HG03025 (cell line): ENCODE results near the gene STX10.
"Not testable (repeated sequence)": the region's sequence is repeated elsewhere in the genome, so short reads cannot be mapped to it uniquely, and the experiment has no call there.

Experiments
- ATAC-seq: cut with Tn5 transposase; IDR thresholded peaks from one replicate; pipeline ENCODE4 v1.9.1; 2021; ENCODE audit warnings: mild to moderate bottlenecking, moderate library complexity; ENCODE audit not compliant: unreplicated experiment, low FRiP score

Gene STX10

DNA sequence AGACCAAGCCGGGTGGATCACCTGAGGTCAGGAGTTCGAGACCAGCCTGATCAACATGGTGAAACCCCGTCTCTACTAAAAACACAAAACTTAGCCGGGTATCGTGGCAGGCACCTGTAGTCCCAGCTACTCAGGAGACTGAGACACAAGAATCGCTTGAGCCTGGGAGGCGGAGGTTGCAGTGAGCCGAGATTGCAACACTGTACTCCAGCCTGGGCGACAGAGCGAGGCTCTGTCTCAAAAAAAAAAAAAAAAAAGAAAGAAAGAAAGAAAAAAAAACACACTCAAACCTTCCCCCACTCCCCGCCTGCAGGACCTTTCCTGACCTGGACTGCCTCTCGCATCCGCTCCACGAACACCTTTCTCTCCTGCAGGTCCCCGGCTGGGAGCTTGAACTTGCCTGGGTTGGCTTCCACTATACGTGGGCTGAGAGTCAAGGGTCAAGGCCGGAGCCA, 975 bp downstream of the STX10 start:
- ATAC-seq: not testable (repeated sequence)

DNA sequence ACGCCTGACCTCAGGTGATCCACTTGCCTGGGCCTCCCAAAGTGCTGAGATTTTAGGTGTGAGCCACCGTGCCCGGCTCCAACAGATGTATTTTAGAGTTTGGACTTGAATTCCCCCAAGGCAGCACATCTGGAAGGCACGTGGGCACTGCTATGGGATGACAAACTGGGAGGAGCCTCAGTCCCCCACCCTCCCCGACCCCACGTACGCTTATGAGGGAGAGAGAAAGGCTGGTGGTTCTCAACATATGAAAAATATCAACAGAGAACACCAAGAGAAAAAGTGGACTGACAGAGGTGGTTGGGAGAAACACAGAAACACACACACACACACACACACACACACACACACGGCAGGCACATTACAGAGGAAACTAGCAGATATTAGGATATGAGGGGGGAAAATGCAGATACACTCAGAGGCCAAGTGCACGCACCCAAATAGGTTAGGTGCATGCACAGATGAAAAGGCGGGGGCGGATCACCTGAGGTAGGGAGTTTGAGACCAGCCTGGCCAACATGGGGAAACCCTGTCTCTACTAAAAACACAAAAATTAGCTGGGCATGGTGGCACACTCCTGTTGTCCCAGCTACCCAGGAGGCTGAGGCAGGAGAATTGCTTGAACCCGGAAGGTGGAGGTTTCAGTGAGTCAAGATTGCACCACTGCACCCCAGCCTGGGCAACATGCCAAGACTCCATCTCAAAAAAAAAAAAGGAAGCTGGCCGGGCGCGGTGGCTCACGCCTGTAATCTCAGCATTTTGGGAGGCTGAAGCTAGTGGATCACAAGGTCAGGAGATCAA, 3.2 kb downstream of the STX10 start:
- ATAC-seq: no peak

DNA sequence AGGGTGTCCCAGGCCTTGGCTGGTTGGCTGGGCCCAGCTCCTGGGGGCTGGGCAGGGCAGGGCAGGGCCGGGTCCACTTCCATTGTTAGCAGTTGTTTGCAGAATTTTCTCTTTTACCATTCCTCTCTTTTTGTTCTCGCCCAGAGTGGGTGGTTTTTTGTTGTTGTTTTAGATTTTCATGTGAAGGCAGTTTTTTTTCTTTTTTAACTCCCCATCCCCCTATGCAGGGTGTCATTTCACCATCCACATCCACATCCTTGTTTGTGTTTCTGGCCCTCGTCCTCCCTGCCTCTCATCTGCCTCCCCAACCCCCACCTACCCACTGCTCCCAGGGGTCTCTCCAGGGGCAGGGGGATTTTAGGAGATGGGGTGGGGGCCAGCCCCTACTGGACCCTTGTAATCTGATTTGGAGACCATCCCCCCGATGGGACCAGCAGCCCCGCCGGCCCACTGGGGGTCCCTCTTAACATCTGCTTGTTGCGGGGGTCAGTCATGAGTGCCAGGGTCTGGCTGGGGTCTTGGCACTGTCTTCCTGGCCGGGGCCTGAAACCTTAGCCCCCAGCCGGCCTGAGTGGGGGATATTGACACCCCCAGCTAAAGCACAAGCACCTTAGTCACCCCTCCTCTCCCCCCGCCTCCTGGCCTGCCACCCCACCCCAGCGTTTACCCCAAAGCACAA, 10.4 kb downstream of the STX10 start:
- no peak for ATAC-seq

DNA sequence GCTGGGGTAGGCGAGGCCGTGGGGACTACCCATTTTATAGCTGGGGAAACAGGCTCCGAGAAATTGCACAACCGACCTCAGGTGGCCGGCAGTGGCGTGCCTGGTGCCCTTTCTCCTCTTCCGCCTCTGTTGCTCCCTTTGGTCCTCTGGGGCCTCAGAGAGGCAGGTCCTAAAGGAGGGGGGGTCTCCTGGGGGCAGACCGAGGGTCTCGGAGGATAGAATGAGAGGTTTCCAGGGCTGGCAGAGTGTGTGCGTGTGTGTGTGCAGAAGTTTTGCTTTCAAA, 11.3 kb downstream of the STX10 start:
- no peak for ATAC-seq

DNA sequence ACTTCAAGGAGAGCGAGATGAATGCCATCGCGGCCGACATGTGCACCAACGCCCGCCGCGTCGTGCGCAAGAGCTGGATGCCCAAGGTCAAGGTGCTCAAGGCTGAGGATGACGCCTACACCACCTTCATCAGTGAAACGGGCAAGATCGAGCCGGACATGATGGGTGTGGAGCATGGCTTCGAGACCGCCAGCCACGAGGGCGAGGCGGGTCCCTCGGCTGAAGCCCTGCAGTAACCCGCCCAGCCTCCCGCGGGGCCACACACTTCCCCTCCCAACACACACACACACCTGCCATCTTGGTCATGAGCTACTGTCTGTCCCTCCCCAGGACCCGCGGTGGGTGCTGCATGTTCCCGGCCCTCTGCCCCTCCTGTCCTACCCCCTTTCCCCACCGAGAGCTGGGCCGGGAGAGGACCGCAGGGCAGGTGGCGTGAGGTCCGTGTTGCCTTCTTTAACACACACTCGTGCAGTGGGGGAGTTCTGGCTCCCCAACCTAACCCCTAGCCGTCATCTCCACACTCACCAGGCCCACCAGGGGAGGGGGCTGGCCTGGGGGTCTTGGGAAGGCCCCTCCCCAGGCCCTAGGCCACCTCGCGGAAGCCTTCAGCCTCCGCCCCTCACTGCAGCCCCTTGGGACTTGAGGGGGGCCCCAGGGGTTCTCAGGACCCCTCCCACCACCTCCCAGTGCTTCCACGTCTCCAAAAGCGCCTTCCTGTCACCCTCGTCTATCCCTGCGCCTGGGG, 11.8 kb downstream of the STX10 start:
- ATAC-seq: no peak

DNA sequence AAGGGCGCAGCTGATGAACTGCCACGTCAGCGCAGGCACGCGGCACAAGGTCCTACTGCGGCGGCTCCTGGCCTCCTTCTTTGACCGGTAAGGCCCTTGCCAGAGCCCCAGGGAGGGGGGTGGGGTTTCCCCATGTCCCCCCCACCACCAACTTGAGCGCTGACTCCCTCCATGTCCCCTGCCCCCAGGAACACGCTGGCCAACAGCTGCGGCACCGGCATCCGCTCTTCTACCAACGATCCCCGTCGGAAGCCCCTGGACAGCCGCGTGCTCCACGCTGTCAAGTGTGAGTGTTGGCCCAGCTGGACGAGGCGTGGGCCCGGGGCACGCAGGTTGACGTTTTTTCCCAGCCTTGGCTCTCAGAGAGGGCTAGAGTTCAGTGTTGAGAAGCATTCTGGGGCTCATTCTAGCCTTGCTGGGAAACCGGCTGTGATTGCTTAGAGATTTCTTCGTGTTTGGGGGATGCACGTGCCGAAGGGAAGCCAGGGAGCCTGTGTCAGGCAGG, 12.8 kb downstream of the STX10 start:
- no peak for ATAC-seq

DNA sequence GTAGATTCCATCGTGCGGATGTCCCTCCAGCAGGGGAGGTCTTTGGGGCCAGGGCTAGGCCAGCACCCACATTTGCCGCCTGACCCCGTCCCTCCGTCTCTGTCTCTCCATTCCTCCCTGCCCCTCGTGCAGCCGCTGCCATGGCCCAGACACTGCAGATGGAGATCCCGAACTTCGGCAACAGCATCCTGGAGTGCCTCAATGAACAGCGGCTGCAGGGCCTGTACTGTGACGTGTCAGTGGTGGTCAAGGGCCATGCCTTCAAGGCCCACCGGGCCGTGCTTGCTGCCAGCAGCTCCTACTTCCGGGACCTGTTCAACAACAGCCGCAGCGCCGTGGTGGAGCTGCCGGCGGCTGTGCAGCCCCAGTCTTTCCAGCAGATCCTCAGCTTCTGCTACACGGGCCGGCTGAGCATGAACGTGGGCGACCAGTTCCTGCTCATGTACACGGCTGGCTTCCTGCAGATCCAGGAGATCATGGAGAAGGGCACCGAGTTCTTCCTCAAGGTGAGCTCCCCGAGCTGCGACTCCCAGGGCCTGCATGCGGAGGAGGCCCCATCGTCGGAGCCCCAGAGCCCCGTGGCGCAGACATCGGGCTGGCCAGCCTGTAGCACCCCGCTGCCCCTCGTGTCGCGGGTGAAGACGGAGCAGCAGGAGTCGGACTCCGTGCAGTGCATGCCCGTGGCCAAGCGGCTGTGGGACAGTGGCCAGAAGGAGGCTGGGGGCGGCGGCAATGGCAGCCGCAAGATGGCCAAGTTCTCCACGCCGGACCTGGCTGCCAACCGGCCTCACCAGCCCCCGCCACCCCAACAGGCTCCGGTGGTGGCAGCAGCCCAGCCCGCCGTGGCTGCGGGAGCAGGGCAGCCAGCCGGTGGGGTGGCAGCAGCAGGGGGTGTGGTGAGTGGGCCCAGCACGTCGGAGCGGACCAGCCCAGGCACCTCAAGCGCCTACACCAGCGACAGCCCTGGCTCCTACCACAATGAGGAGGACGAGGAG, 14.8 kb downstream of the STX10 start:
- no peak for ATAC-seq

DNA sequence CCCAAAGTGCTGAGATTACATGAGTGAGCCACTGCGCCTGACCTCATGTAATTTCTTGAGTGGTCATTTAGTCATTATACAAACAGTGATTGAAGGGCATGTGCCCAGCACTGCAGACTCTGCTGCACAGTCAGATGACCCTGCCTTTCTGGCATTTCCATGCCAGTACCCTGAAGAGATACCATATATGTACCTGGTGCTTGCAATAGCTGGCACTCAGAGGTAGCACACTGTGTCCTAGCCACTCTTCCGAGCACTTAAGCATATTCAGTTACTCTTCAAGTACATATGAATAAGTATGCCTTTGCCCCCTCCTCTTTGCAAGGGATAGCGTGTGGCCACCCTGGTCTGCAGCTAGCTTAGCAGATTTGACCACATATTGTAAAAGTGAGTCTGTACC, 15.5 kb downstream of the STX10 start:
- no peak for ATAC-seq

DNA sequence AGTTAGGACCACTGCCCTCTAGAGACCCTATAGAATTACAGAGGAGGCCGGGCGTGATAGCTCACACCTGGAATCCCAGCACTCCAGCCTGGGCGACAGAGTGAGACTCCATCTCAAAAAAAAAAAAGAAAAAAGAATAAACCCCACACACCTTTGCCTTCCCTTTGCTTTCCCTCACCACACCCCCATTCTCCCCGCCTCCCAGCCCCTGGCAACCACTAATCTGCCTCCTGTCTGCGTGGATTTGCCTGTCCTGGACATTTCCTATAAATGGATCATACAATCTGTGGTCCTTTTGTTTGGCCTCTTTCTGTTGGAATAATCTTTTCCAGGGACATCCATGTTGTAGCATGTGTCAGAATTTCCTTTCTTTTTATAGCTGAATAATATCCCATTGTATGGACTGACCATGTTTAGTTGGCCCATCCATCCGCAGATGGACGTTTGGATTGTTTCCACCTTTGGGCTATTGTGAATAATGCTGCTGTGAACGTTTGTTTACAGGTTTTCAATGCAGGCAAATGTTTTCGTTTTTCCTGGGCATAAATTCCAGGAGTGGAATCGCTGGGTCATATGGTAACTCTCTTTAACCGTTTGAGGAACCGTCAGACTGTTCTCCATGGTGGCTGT, 16.8 kb downstream of the STX10 start:
- ATAC-seq: no peak

DNA sequence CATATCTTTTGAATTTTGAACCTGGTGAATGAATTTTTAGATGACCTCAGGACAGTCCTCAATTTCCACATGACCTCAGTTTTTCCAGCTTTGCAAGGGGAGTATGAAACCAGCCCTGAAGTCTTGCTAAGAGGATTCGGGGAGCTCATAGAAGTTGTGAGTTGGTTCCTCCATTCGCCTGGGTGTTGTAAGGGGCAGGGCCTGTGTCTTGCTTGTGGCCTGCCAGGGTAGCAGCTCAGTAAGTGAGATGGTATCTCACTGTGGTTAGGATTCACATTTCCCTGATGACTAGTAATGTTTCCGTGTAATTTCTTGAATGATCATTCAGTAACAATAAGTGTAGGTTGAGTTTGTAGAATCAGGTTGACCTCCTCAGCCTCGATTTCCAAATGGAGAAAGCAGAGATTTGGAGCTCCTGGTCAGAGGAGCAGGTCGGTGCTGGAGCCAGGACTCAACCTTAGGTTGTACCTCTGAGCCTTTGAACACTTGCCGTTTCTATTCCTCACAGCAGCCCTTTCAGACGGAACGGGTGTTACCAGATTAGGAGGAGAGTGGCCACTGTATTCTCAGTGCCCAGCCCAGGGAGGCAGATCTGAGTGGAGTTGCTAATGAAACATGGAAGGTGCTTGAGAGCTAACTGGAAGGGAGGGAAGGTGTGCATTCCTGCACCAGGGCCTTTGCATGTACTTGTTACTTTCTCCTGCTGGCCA, 17.5 kb downstream of the STX10 start:
- no peak for ATAC-seq

DNA sequence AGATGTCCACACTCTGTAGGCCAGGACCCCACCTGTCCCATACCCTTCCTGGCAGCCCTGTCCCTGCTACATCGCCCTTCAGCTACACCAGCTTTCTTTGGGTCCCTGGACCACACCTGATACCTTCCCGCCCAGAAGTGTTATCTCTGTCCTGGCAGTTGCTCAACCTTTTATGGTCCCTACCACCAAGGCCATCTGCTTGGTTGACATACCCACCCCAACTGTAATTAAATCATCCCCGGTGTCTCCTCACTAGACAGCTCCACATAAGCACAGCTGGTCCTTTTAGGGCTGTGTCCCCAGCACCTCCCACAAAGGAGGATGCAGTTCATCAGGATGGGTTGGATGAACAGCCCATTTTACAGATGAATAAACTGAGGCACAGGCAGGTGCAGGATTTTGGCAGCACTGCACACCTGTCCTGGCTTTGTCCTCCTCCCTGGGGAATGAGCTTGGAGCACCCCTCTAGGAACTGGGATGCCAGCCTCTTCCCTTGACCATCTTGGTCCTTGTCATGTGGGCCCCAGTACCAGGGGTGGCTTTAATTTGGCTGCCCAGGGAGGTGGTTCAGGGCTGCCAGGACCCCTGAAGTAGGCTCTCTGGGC, 19.2 kb downstream of the STX10 start:
- ATAC-seq: no peak

DNA sequence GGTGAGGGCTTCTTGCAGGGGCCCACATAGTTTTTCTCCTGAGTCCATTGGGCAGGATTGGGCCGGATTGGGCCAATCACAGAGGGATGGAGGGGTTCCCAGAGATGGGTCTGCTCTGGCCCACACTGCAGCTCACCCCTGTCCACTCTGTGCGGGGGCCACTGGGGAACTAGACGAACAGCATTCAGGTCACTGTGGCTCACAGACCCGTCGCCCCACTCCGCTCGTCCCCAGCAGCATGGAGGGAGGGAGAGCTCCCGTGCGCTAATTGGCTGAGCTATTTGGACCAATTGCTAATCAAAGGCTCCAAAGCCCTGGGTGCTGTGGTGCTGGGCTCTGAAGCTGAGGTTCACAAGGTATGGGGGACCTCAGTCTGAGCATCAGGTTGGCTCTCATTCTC, 20.8 kb downstream of the STX10 start:
- ATAC-seq: no peak

DNA sequence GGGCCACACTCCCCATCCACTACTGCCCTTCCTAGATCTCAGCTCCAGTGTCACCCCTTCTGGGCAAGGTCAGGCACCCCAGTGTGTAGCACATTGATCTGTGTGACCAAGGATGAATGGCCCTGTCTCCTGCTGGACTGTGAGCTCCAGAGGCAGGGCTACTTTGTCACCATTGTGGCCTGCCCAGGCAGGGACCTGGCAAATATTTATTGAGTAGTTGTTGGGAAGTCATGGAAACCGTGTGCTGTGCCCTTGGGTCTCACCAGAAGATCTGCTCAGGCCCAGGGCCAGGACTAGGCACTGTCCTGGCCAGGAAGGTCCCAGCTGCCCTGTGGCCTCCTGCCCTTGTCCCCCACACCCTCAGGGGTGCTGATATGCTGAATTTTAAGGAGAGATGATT, 21.6 kb downstream of the STX10 start:
- no peak for ATAC-seq

DNA sequence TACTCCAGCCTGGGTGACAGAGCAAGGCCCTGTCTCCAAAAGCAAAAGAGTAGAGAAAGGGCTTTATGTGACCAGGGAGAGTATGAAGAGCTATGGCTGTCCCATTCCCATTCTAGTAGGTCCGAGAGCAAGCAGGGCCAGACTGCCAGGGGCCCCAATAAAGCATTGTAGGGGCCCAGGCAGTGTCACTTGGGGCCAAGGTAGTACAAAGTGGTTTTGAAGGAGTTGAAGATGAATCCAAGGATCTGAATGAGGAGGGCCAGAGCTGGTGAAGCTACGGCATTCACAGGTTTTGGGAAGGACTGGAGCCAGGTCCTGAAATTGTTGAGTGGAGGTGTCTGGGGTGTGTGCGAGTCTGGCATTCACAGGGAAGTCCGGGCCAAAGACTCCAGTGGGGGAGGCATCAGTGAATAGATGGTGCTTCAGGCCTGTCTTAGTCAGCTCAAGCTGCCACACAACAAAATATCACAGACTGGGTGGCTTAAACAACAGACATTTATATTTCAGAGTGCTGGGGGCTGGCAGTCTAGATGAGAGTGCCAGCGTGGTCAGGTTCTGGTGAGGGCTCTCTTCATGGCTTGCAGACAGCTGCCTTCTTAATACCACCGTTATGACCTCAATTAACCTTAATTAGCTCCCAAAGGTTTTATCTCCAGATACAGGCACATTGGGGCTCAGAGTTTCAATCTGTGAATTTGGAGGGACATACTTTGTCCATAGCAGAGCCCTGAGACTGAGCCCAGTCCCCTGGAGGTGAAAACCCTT, 22.2 kb downstream of the STX10 start:
- ATAC-seq: no peak

DNA sequence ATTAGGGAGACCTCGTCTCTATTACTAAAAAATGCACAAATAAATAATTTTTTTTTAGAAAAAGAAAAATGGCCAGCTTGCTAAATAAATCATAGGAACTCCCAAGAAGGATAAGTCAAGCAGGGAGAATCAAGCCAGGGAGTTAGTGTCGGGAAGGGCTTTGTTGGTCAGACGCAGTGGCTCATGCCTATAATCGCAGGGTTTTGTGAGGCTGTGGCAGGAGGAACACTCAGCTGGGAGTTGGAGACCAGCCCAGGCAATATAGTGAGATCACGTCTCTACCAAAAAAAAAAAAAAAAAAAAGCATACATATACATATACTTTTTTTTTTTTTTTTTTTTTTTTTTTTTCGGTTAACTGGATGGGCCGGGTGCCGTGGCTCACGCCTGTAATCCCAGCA, 23.1 kb downstream of the STX10 start:
- ATAC-seq: no peak

DNA sequence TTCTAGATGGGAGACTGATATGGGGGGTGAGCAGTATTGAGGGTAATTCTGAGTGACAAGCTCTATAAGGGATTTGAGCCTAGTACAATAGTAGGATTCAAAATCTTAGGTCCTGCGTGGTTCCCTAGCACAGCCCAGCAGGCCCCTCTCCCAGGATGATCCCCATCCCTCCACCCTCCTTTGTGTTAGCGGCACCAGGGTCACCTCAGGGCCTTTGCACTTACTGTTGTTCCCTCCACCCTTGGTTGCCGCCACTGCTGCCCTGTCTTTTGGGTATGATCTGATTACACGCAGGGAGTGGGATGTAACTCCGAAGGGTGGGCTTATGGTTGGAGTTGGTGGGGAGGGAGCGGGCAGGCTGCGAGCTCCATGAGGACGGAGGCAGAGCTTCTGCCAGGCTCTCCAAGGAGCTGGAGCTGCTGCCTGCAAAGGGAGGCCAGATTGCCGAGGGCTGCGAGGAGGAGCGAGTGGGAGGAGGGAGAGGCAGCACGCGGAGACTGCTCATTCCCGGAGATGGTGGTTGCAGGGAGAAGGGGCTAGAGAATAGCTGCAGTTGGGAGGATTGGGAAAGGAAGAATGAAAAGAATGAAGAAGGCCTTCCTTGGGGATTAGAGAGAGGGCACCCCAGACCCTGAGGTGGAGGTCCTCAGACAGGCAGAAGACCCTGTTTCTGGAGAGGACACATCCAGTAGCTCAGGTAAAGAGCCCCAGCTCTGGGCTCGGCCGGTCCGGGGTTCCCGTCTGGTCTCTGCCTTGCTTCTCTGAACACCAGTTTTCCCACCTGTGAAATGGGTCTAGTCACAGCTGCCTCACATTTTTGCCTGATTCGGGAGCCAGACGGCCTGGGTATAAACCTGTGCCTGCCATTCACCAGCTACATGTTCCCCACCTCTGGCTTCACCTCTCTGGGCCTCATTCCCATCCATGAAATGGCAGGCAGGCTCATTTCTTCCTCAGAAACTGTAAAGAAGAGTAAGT, 26.9 kb downstream of the STX10 start:
- no peak for ATAC-seq
